ENCODE measurements around the gene FAM117A.

The FAM117A gene

DNA sequence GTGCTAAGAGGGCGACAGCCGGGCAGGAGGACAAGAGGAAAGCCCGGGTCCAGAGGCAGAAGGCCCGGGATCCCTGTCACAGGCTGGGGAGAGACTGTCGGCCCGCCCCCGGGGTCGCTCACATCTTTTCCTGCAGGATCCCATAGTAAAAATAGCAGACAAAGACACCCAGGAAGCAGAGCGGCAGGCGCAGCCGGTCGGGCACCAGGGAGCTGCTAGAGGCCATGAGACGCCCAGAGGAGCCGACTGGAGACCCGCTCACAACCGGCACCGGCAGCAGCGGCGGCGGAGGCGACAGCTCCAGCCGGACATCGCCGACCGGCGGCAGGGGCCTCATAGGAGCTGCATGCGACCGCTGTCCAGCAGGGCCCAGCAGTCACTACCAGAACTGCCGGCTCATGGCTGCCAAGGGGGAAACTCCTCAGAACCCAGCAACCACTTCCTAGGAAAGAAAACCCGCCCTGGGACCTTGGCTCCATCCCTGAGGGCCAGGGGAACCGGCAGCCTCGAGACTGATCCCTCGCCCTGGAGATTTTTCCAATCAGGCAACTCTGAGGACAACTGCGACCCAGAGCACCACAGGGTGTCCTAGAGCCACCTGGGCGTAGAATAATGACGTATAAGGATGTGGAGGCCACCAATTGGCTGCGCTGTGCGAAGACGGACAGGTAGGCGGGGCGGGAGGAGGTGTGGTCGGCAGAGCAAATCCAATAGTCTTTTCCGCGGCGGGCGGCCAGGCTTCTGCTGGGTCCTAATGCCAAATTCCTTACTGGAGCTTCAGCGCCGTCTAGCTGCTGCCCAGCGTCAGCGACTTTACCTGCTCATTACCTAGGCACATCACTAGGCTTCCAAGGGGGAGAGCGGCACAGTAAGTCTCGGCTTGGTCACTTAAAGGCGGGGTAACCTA lies 56.1 kb downstream of the FAM117A start, which contains the start of gene SLC35B1:
SLC35B1 (minus strand) TSS at position 357 of the 907 bp plus-strand sequence; CDS start at position 226, 131 bp downstream.
- peak; percentile 98 for DNase-seq (ENCODE audit: low spot score)

DNA sequence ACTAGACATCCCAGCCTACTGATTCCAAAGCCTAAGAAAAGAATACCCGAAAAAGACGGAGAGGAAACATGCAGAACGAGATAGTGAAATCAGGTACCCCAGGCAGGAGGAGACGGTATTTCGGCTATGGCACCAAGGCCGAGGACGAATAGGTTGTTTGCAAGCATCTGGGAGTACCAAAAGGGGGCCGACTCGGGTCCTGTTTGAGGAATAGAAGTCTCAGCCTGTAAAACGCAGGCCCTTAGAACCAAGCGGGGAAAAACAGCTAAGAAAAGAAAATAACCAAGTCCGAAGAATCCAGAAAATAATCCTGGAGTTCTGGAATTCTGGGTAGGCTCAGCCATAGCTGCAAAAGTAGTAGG lies 56.7 kb downstream of the FAM117A start:
- no peak for DNase-seq (ENCODE audit: low spot score)

DNA sequence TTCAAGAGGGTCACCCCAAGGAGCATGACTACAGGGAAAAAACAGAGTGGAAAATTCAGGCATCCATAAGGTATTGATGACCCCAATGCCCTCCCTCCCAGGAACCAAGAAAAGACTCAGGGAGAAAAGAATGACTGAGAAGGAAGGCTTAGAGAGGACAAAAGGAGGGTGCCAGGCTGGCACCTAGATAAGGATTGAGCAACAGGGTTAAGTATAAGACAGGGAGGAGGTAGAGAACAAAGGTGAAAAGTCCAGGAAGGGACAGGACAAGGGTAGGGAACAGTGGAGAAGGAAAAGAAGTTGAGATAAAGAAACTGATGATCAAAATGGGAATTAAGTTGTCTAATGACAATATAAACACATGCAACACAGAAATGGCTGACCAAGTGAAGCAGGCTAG lies 58.7 kb downstream of the FAM117A start:
- no peak for DNase-seq (ENCODE audit: low spot score)

DNA sequence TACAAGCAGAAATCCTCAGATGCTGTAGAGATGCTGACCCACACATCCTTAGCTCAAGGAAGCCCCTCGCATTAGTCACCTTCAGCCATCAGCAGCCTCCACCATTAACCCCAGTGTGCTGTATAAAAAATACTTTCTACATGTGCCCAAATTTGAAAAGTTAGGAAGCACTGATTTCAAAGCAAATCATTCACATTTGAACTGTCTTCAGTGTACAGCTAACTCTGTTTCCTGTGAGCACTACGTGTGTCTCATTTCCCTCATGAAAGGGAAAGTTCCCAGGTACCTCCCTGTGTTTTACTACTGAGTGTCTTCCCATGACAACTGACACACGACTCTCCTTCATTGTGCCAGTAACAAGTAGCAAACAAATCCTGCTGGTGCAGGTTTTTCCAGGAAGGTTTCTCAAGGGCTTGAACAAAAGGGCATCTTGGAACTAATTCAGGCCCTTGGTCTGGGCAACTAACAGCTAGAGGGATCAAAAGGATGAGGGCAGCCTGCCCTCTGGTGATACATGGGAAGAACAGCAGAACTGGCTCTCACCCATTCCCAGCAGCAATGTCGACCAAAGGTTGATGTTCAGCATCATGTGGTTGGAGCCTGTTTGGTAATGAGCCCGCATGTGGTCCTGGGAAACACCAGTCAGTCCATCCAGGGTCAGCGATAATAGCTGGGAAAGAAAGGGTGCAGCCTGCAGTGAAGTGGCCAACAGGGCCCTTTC lies 60.2 kb downstream of the FAM117A start:
- DNase-seq (ENCODE audit: low spot score) = peak; percentile 60

DNA sequence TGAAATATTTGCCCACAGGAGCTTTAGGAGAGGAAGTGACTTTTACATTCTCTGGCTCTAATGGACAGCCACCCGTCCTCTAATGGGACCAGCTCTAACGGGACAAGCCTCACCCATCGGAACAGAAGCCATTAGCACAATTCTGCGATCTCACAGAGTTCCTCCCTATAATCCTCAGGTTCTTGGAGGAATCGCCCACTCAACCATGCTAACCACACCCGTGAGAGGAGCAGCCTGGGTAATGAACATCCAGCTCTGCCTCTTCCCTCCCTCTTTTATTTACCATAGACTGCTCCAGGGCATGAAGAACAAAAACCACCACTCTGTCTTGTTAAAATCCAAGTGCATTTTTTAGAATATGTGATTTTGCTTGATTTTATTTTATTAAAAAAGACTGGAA lies 63.0 kb downstream of the FAM117A start:
- no peak for DNase-seq (ENCODE audit: low spot score)

DNA sequence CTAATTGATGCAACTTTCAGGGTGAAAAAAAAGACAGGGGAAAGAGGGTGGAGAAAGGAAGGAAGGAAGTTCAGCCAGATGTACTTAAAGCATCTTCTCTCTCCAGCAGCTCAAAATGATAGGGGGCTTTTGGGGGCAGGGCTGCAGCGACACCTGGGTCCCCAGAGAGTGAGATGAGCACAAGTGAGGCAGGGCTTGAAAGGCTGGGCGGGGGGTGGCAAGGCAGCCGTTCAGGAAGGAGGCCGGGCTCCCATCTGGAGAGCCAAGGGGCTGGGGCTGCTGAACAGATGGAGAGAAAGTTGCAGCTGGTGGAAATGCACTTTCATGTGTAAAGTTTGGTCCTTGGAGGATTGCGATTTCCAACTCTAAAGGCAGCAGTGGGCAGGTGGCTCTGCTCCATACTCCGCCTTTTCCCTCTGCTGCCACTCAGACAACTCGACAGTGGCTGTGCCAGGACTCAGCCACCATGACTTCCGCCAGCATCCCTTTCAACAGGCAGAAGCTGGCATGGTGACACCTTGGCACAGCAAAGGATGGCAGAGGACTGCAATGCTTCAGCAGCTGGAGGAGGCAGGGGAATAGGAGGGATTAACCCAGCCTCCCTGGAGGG lies 63.9 kb downstream of the FAM117A start:
- peak; percentile 25 for DNase-seq (ENCODE audit: low spot score)

DNA sequence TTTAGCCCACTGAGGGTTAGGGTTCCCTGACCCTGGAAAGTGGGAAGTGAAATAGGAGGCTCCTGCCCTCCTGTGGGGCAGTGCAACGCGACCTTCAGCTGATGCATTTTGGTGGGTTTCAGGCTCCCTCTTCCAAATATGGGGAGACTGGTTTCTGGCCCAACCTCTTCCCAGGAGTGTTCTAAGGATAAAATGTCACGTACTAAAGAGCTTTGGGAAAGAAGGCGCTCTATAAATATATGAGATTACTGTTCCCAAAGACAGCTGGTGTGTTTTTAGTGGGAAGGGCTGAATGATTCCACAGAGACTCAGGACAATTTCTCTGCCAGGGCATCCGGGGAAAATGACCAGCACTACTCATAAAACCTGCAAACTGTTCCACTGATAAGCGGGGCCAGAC lies 65.9 kb downstream of the FAM117A start:
- DNase-seq (ENCODE audit: low spot score) = no peak

DNA sequence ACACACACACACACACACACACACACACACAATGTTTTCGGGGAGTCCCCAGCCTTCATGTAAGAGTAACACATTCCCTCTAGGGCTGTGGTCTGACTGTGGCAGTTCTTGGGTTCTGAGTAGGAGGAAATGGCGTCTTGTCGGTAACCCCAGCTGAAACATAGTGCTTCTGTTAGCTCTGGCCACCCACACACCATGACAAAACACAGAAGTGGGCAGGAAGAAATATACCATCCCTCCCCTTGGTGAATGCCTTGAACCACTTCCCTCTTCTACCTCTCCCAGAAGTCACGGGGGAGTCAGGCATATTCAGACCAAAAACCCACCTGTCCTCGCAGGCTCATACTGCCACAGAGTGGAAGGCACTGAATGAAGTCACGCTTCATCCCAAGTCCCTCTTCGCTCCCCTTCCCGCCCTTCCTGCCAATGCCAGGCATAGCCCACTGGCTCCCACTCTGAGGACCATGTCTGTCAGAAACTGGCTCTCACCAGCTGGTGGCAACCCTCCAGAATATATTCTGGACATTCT lies 67.6 kb downstream of the FAM117A start:
- peak; percentile 36 for DNase-seq (ENCODE audit: low spot score)

DNA sequence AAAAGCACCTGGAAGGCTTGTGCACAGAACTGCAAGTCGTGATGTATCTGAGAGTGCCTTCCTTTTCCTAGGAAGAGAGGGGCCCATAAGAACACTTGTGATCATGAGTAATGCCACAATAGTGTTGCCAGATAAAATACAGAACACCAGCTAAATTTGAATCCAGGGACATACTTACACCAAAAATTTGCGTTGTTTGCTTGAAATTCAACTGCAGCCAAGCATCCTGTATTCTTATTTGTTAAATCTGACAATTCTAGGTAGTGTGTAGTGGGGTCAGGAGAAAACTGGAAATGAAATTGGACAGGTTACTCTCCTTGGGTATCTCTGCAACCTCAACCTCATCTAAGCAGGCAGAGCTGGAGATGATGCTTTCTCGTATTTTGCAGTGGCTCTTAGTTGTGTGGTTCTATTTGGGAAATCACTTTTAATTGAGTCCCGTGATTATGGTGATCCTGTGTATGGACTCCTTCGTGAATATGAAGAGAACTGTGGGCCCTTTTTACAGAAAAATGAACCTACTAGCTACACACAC lies 68.2 kb downstream of the FAM117A start:
- no peak for DNase-seq (ENCODE audit: low spot score)

DNA sequence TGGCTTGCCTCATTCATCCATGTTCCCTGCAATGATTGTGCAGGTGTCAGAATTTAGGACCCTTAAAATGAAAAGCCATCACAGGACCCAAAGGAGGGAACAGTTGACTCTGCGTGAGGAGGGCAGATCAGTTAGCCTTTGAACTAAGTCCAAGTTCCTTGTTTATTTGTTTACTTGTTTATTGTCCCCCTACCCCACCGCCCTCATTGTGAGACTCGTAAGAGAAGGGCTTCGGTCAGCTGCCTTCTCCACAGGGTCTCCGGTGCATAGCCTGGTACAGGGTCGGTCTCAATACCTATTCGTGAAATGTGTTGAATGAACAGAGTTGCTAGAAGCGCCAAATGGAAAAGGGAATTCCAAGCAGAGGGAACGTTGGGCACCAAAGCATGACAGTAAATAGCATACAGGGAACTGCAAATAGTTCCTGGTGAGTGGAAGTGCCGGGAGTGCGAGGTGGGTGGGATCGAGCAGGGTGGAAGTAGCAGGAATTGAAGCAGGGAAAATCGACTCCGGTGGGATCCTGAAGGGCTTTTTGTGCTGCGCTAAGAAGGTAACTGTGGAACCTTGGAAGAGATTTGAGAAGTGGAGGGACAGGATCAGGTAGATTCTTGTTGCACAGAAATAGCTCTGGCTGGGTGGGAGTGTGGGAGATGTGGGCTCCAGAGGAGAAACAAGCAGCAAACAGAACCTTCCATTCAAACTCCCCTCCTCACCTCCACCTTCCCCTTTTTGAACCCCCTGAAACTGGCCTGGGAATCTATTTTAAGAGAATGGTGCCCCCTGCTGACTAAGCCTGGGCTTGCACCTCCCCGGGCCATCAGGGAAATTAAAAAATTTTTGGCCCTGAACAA lies 68.9 kb downstream of the FAM117A start:
- DNase-seq (ENCODE audit: low spot score) = peak; percentile 45

DNA sequence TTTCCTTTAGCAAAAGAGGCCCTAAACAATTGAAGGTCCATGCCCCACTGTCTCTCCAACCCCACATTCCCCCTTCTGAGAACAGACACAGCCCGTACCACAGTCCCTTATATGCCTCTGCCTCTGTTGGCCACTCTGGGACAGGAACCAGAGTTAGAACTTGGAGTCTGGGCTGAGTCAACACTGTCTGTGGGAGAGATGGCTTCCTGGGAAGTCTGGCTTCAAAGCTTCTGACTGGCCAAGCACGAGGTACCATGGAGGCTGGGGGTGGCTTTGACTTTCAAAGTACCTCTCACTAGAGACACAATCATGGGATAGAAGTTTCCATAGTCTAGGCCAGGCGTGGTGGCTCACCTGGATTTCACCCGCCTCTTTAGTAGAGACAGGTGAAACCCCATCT lies 71.2 kb downstream of the FAM117A start:
- DNase-seq (ENCODE audit: low spot score) = no peak

DNA sequence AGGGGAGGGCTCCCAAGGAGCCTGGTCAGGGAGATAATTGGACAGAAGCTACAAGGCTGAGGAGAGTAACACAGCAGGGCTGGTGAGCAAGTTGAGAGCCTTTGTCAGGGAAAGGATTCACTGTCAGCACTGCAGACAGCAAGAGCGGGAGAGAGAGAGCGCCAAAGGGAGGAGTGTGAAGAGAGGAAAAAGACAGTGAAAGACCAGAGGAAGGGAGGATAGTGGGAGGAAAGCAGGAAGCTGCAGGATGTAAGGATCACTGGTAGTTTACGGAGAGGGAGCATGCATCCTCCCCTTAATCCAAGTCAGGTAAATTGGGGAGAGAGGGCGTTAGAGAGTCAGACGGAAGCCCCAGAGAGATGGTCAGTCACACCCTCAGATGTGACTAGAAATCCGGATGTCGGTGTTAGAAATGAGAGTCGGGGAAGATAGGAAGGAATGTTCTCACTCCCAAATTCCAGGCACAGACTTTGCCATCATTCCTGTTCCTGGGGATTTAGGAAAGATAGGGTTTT lies 72.2 kb downstream of the FAM117A start:
- DNase-seq (ENCODE audit: low spot score) = no peak

DNA sequence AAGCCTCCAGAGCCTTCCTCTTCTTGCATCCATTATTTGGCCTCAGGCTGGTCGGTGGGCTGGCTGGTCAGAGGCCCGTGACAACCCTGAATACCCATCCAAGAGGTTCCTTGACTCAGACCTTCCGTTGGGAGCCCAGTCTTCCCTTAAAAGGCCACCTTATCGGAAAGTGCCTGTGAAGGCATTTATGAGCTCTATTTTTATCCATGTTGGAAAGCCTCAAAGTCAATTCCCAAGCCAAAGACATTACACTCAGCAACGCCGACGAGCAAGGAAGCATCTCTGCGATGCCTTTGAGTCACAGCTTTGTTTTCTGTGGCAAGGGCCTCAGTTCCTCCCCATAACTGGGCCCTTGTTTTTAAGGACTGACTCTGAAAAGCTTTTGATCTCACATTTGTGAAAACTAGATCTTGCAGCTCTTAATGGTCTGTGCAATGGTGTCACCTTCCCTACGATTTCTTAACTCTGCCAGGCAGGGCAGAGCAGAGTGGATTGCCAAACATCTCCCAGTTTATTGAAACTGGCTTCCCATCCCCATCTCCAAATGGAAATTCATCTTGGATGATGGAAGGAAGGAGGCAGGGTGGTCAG lies 72.8 kb downstream of the FAM117A start:
- DNase-seq (ENCODE audit: low spot score) = no peak

DNA sequence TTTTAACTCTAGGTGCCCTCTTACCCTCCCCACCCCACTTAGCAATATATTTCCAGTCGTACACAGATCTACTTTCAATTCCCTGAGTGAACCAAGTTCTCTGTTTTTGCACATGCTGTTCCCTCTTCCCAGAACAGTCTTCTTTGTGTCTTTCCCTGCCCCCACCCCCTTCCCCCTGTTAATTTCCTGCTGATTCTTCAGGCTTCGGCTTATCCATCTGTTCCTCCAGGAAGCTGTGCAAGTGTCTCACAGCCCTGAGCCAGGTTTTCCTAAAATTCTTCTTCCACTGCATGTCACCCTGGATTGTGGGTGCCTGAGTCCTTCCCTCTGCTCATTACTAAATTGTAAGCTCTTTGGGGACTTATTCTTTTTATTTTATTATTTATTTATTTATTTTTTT lies 73.7 kb downstream of the FAM117A start:
- no peak for DNase-seq (ENCODE audit: low spot score)

DNA sequence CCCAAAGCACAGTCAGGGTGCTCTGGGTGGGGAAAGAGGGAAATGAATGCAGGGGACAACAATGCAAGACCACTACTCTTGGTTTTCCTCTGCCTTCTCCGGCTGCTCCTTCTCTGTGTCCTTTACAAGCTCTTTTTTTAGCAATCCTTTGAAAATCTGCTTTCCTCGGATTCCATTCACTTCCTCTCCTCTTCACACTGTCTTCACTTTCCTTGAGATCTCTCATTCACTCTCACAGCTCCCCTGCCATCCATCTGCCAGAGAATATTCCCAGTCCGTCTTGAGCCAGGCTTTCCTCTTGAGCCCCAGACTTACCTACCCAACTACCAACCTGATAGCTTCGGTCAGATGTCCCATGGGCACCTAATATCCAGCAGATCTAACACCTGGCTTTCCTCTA lies 75.1 kb downstream of the FAM117A start:
- no peak for DNase-seq (ENCODE audit: low spot score)

DNA sequence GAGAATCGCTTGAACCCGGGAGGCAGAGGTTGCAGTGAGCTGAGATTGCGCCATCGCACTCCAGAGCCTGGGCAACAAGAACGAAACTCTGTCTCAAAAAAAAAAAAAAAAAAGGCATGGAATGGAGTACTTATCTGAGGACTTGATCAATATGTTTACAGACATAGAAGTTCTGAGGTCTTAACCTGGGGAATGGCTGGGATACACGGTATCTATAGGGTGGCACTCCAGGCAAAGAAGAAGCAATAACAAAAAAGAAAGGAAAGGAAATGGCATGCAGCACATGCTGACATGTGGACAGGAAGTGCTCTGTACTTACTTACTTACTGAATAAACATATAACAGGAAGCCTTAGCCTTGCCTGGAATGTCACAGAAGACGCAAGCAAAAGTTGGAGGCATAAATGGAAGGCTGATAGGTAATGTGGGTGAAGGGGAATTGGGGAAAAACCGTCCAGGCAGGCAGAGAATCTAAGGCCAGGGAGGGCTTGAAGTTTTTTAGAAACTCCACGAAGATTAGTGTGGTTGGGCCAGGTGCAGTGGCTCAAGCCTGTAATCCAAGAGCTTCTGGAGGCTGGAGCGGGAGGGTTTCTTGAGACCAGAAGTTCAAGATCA lies 75.9 kb downstream of the FAM117A start:
- no peak for DNase-seq (ENCODE audit: low spot score)

DNA sequence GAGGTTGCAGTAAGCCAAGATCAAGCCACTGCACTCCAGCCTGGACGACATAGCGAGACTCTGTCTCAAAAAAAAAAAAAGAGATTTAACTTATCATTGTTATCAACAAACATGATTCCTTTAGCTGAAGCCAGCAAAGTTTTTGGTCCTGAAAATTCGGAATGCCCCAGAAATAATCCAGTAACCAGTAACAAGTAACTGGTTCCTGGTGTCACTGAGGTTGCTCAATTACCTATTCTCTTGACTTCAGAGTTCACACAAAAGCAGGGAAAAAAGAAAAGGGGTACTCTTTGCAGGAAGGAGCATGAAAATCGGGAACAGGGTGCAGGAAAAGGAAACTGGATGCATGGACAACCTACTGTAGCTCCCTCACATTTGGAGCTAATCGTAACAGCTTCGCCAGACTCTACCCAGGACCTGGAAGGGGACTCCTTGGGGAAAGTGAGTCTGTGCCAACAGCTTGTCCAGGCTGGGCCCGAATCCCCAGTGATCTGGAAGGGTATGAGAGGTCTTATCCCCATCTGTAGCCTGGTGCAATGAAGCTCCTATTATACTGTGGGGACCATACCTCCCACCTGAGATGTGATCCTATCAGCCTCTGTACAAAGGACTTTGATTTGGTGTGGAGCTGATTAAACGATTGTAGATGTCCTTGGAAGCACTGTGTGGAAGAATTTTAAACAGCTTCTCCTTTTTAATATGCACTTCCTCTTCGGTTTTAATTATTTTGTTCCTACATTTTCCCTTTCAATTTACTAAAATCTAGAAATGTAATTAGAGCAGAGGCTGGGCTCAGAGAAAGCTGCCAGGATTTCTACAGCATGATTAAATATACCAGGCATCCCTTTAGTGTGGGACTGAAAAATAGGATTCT lies 82.6 kb downstream of the FAM117A start:
- no peak for DNase-seq (ENCODE audit: low spot score)

DNA sequence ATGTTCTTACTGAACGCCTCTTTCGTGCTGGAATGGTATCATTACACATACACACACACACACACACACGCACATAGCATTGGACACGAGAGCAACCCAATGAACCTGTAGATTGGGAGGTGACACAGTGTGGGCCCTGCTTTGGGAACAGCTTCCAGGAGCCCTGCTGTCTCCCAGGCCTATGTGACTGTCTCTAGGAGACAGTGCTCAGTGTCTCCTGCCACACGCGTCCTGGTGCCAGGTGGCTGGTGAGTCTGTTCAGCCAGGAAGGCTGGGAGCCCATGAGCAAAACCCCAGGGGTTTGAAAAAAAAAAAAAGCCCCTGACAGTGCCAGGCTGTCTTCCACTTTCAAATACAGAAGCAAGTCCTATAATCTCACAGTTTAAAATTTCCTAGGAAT lies 83.6 kb downstream of the FAM117A start:
- no peak for DNase-seq (ENCODE audit: low spot score)
